Measurements from ENCODE around the gene TNS1.

DNA sequence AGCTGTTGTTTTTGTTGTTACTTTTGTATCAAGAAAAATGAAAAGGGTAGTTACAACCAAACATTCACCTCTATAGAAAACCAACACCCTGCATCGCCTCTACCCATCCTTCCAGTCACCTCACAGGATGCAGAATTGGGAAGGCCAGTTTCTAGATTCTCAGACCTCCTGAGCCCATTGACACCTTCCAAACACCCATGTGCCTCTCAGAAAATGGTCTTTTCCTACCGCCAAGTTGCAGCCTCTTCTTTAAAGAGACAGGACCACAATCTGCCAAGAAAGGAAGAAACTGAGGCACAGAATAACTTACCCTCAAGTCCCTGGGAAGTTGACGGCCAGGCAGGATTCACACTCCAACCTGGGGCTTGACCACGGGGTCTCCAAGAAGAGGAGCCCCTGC lies 101.4 kb downstream of the TNS1 start:
- TF ChIP-seq, protein P1, sequence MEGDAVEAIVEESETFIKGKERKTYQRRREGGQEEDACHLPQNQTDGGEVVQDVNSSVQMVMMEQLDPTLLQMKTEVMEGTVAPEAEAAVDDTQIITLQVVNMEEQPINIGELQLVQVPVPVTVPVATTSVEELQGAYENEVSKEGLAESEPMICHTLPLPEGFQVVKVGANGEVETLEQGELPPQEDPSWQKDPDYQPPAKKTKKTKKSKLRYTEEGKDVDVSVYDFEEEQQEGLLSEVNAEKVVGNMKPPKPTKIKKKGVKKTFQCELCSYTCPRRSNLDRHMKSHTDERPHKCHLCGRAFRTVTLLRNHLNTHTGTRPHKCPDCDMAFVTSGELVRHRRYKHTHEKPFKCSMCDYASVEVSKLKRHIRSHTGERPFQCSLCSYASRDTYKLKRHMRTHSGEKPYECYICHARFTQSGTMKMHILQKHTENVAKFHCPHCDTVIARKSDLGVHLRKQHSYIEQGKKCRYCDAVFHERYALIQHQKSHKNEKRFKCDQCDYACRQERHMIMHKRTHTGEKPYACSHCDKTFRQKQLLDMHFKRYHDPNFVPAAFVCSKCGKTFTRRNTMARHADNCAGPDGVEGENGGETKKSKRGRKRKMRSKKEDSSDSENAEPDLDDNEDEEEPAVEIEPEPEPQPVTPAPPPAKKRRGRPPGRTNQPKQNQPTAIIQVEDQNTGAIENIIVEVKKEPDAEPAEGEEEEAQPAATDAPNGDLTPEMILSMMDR (IDR thresholded peaks at IDR 0.05) = no peak
- TF ChIP-seq POLR2AphosphoS5 (IDR thresholded peaks at IDR 0.05; ENCODE audit: low read depth, low read length) = no peak
- TF ChIP-seq, protein P2, sequence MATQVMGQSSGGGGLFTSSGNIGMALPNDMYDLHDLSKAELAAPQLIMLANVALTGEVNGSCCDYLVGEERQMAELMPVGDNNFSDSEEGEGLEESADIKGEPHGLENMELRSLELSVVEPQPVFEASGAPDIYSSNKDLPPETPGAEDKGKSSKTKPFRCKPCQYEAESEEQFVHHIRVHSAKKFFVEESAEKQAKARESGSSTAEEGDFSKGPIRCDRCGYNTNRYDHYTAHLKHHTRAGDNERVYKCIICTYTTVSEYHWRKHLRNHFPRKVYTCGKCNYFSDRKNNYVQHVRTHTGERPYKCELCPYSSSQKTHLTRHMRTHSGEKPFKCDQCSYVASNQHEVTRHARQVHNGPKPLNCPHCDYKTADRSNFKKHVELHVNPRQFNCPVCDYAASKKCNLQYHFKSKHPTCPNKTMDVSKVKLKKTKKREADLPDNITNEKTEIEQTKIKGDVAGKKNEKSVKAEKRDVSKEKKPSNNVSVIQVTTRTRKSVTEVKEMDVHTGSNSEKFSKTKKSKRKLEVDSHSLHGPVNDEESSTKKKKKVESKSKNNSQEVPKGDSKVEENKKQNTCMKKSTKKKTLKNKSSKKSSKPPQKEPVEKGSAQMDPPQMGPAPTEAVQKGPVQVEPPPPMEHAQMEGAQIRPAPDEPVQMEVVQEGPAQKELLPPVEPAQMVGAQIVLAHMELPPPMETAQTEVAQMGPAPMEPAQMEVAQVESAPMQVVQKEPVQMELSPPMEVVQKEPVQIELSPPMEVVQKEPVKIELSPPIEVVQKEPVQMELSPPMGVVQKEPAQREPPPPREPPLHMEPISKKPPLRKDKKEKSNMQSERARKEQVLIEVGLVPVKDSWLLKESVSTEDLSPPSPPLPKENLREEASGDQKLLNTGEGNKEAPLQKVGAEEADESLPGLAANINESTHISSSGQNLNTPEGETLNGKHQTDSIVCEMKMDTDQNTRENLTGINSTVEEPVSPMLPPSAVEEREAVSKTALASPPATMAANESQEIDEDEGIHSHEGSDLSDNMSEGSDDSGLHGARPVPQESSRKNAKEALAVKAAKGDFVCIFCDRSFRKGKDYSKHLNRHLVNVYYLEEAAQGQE (IDR thresholded peaks at IDR 0.05; ENCODE audit: insufficient read depth in 1 of 2, low read depth in 2 of 2, low read length in 1 of 2) = no peak

All from Panc1 (cell line).